CD8-positive, alpha-beta memory T cell (primary cell): ENCODE data around the gene PIK3R6. TPM values are rescaled to one million over a fixed set of nuclear protein-coding genes. Genes with fewer than 3 reads are reported as not detected.

Experiments used
- CTCF ChIA-PET: fragments of 350-600 bp; sonication (Branson Sonifier 250); formaldehyde crosslinking; loops from one replicate; lab custom pipeline; 2021; ENCODE audit warnings: antibody characterized with exemption; lab: Charles Lee
- POLR2A ChIA-PET: fragments of 350-600 bp; sonication (Branson Sonifier 250); formaldehyde crosslinking; loops from one replicate; lab custom pipeline; 2021; ENCODE audit warnings: antibody characterized with exemption; lab: Charles Lee
- DNase-seq, 5 donors: peaks; one replicate each; pipeline versions ENCODE4 v3.0.0 to v3.0.0-alpha.2; 2020 to 2022; ENCODE audit warnings: mixed read lengths in 1 of 5
- H3K27ac ChIP-seq: one replicate; pipeline ENCODE4 v1.7.0; 2013; ENCODE audit warnings: low read depth, mild to moderate bottlenecking, low read length, moderate library complexity
- H3K27me3 ChIP-seq: 2 replicates; pipeline ENCODE4 v1.7.0; 2013; ENCODE audit warnings: low read length, mild to moderate bottlenecking; ENCODE audit not compliant: insufficient read depth, poor library complexity, severe bottlenecking
- H3K36me3 ChIP-seq: 2 replicates; pipeline ENCODE4 v1.7.0; 2013; ENCODE audit warnings: mild to moderate bottlenecking, low read length, moderate library complexity; ENCODE audit not compliant: insufficient read depth
- H3K4me1 ChIP-seq: 2 replicates; pipeline ENCODE4 v1.7.0; 2013; ENCODE audit warnings: mild to moderate bottlenecking, low read length, moderate library complexity; ENCODE audit not compliant: insufficient read depth
- H3K4me3 ChIP-seq: 2 replicates; pipeline ENCODE4 v1.7.0; 2013; ENCODE audit warnings: mild to moderate bottlenecking, low read length
- H3K9me3 ChIP-seq: 2 replicates; pipeline ENCODE4 v1.7.0; 2013; ENCODE audit warnings: mild to moderate bottlenecking, low read length
- H3K27ac Mint-ChIP-seq, 8 donors: one replicate each; pipeline ENCODE4 v1.8.0; 2020 to 2021; ENCODE audit warnings: mixed read lengths in 8 of 8, mild to moderate bottlenecking in 6 of 8, inconsistent platforms in 3 of 8, moderate library complexity in 3 of 8
- H3K27me3 Mint-ChIP-seq, 2 donors: one replicate each; pipeline ENCODE4 v1.8.0; 2020 to 2021; ENCODE audit warnings: mixed read lengths in 2 of 2, mild to moderate bottlenecking in 1 of 2, moderate library complexity in 1 of 2
- H3K36me3 Mint-ChIP-seq, 3 donors: one replicate each; pipeline ENCODE4 v1.8.0; 2020 to 2021; ENCODE audit warnings: mixed read lengths in 3 of 3, inconsistent platforms in 1 of 3, mild to moderate bottlenecking in 1 of 3
- H3K4me1 Mint-ChIP-seq, 3 donors: one replicate each; pipeline ENCODE4 v1.8.0; 2020 to 2021; ENCODE audit warnings: mixed read lengths in 3 of 3, inconsistent platforms in 1 of 3, mild to moderate bottlenecking in 1 of 3
- H3K4me3 Mint-ChIP-seq, 7 donors: one replicate each; pipeline ENCODE4 v1.8.0; 2020 to 2021; ENCODE audit warnings: mixed read lengths in 7 of 7, mild to moderate bottlenecking in 6 of 7, moderate library complexity in 4 of 7, inconsistent platforms in 2 of 7
- H3K9me3 Mint-ChIP-seq, 5 donors: one replicate each; pipeline ENCODE4 v1.8.0; 2020 to 2022; ENCODE audit warnings: mixed read lengths in 5 of 5, mild to moderate bottlenecking in 3 of 5, moderate library complexity in 2 of 5, inconsistent platforms in 1 of 5
- polyA plus RNA-seq: library from polyadenylated mRNA; unstranded; fragments of 300-500 nt; fragmentation: Illumina TruSeq; gene quantifications from one replicate; pipeline ENCODE4 v1.2.3, GENCODE V29; 2021
- total RNA-seq, 2 experiments: library from RNA; stranded (reverse); gene quantifications; one replicate each; pipeline ENCODE4 v1.2.3, GENCODE V29; 2021

PIK3R6 gene
- total and polyA plus RNA-seq, 3 experiments from 2014 or later = 0.18 to 0.61 (median 0.35) TPM

GRCh38 chr17:8798176-8798845, 69.2 kb downstream of the PIK3R6 start:
- Mint-ChIP-seq H3K27ac (no peak overlapping the region), H3K4me1 (no peaks in the 10 kb centered on the region), H3K9me3 (peaks cover 0 to 2% (median 0%) of the 10 kb centered on the region in 5 donors), H3K27me3 (peaks cover 0 to 4% of the 10 kb centered on the region in 2 donors), H3K36me3 (peaks cover 0 to 4% (median 0%) of the 10 kb centered on the region in 3 donors), H3K4me3 (no peak overlapping the region)
- ChIA-PET CTCF (interaction anchor here (2.2 kb wide), 1 partner anchor 13 kb away, joined by 9 read pairs; no protein-coding TSS in a partner anchor), POLR2A (no interaction called here)
- H3K9me3 ChIP-seq = no peaks in the 10 kb centered on the region
- no peak overlapping the region for H3K4me3 ChIP-seq
- no peaks in the 10 kb centered on the region for H3K27me3 ChIP-seq
- no peak overlapping the region for H3K27ac ChIP-seq
- no peaks in the 10 kb centered on the region for H3K4me1 ChIP-seq
- DNase-seq = no peak
- H3K36me3 ChIP-seq = no peaks in the 10 kb centered on the region

- Mint-ChIP-seq H3K4me1 (no peaks in the 10 kb centered on the region), H3K27me3 (peaks cover 0 to 4% of the 10 kb centered on the region in 2 donors), H3K4me3 (no peak overlapping the region), H3K9me3 (peaks cover 0 to 2% (median 0%) of the 10 kb centered on the region in 5 donors), H3K27ac (no peak overlapping the region), H3K36me3 (peaks cover 0 to 4% (median 0%) of the 10 kb centered on the region in 3 donors)
- Histone ChIP-seq H3K4me3 (no peak overlapping the region), H3K36me3 (no peaks in the 10 kb centered on the region), H3K27me3 (no peaks in the 10 kb centered on the region), H3K4me1 (no peaks in the 10 kb centered on the region), H3K27ac (no peak overlapping the region), H3K9me3 (no peaks in the 10 kb centered on the region)
- POLR2A ChIA-PET = no interaction called here
- DNase-seq = no peak
- CTCF ChIA-PET = no interaction called here
Observed at GRCh38 chr17:8797621-8798175, 69.8 kb downstream of the PIK3R6 start.

- Histone ChIP-seq H3K36me3 (no peaks in the 10 kb centered on the region), H3K27ac (no peak overlapping the region), H3K27me3 (no peaks in the 10 kb centered on the region), H3K9me3 (no peaks in the 10 kb centered on the region), H3K4me1 (no peaks in the 10 kb centered on the region), H3K4me3 (no peak overlapping the region)
- Mint-ChIP-seq H3K27ac (no peak overlapping the region), H3K9me3 (peaks cover 2 to 9% (median 8%) of the 10 kb centered on the region in 5 donors), H3K4me3 (no peak overlapping the region), H3K27me3 (peaks cover 2 to 9% of the 10 kb centered on the region in 2 donors), H3K36me3 (peaks cover 0 to 6% (median 4%) of the 10 kb centered on the region in 3 donors), H3K4me1 (no peaks in the 10 kb centered on the region)
- CTCF ChIA-PET = interaction anchor here (2.8 kb wide), 1 partner anchor 9 kb away, joined by 15 read pairs; no protein-coding TSS in a partner anchor
- no peak for DNase-seq
- POLR2A ChIA-PET = no interaction called here
Observed at GRCh38 chr17:8794636-8795035, 72.8 kb downstream of the PIK3R6 start.

GRCh38 chr17:8793649-8794048, 73.8 kb downstream of the PIK3R6 start:
- peaks cover 2 to 9% of the 10 kb centered on the region in 2 donors for H3K27me3 Mint-ChIP-seq
- ChIA-PET CTCF (interaction anchor here (2.8 kb wide), 1 partner anchor 8 kb away, joined by 15 read pairs; no protein-coding TSS in a partner anchor), POLR2A (no interaction called here)
- Histone ChIP-seq H3K9me3 (no peaks in the 10 kb centered on the region), H3K4me1 (no peaks in the 10 kb centered on the region), H3K4me3 (no peak overlapping the region), H3K27ac (no peak overlapping the region), H3K36me3 (no peaks in the 10 kb centered on the region), H3K27me3 (no peaks in the 10 kb centered on the region)
- no peak overlapping the region for H3K4me3 Mint-ChIP-seq
- no peak overlapping the region for H3K27ac Mint-ChIP-seq
- H3K9me3 Mint-ChIP-seq = peaks cover 2 to 9% (median 8%) of the 10 kb centered on the region in 5 donors
- no peaks in the 10 kb centered on the region for H3K4me1 Mint-ChIP-seq
- peaks cover 0 to 6% (median 4%) of the 10 kb centered on the region in 3 donors for H3K36me3 Mint-ChIP-seq
- no peak for DNase-seq

GRCh38 chr17:8792646-8793045, 74.8 kb downstream of the PIK3R6 start:
- Mint-ChIP-seq H3K4me1 (no peaks in the 10 kb centered on the region), H3K9me3 (peaks cover 2 to 9% (median 8%) of the 10 kb centered on the region in 5 donors), H3K27me3 (peaks cover 2 to 9% of the 10 kb centered on the region in 2 donors), H3K4me3 (no peak overlapping the region), H3K27ac (no peak overlapping the region), H3K36me3 (peaks cover 0 to 6% (median 4%) of the 10 kb centered on the region in 3 donors)
- H3K4me3 ChIP-seq = no peak overlapping the region
- CTCF ChIA-PET = no interaction called here
- H3K27me3 ChIP-seq = no peaks in the 10 kb centered on the region
- no peak for DNase-seq
- no peaks in the 10 kb centered on the region for H3K4me1 ChIP-seq
- POLR2A ChIA-PET = no interaction called here
- H3K27ac ChIP-seq = no peak overlapping the region
- H3K9me3 ChIP-seq = no peaks in the 10 kb centered on the region
- H3K36me3 ChIP-seq = no peaks in the 10 kb centered on the region

- peaks cover 0 to 6% (median 4%) of the 10 kb centered on the region in 3 donors for H3K36me3 Mint-ChIP-seq
- no peaks in the 10 kb centered on the region for H3K4me1 Mint-ChIP-seq
- H3K4me3 Mint-ChIP-seq = no peak overlapping the region
- ChIA-PET POLR2A (no interaction called here), CTCF (no interaction called here)
- Histone ChIP-seq H3K27me3 (no peaks in the 10 kb centered on the region), H3K9me3 (no peaks in the 10 kb centered on the region), H3K4me1 (no peaks in the 10 kb centered on the region), H3K36me3 (no peaks in the 10 kb centered on the region), H3K4me3 (no peak overlapping the region), H3K27ac (no peak overlapping the region)
- peaks cover 2 to 9% of the 10 kb centered on the region in 2 donors for H3K27me3 Mint-ChIP-seq
- DNase-seq = no peak
- peaks cover 2 to 9% (median 8%) of the 10 kb centered on the region in 5 donors for H3K9me3 Mint-ChIP-seq
- no peak overlapping the region for H3K27ac Mint-ChIP-seq
Observed at GRCh38 chr17:8791910-8792270, 75.6 kb downstream of the PIK3R6 start.

GRCh38 chr17:8791248-8791909, 76.1 kb downstream of the PIK3R6 start:
- Mint-ChIP-seq H3K27ac (no peak overlapping the region), H3K36me3 (peaks cover 0 to 6% (median 4%) of the 10 kb centered on the region in 3 donors), H3K9me3 (peaks cover 2 to 9% (median 8%) of the 10 kb centered on the region in 5 donors), H3K27me3 (peaks cover 2 to 9% of the 10 kb centered on the region in 2 donors), H3K4me1 (no peaks in the 10 kb centered on the region), H3K4me3 (peak overlapping the region in 1 of 7 donors; percentile 13)
- DNase-seq = no peak
- ChIA-PET CTCF (no interaction called here), POLR2A (no interaction called here)
- H3K27ac ChIP-seq = no peak overlapping the region
- H3K9me3 ChIP-seq = no peaks in the 10 kb centered on the region
- H3K4me3 ChIP-seq = no peak overlapping the region
- H3K27me3 ChIP-seq = no peaks in the 10 kb centered on the region
- no peaks in the 10 kb centered on the region for H3K4me1 ChIP-seq
- no peaks in the 10 kb centered on the region for H3K36me3 ChIP-seq

GRCh38 chr17:8789743-8790142, 77.7 kb downstream of the PIK3R6 start:
- peaks cover 0 to 6% (median 4%) of the 10 kb centered on the region in 3 donors for H3K36me3 Mint-ChIP-seq
- H3K27ac Mint-ChIP-seq = no peak overlapping the region
- H3K4me1 Mint-ChIP-seq = peaks cover 0 to 2% (median 0%) of the 10 kb centered on the region in 3 donors
- ChIA-PET POLR2A (no interaction called here), CTCF (no interaction called here)
- H3K4me3 Mint-ChIP-seq = no peak overlapping the region
- peaks cover 2 to 5% of the 10 kb centered on the region in 2 donors for H3K27me3 Mint-ChIP-seq
- H3K27me3 ChIP-seq = no peaks in the 10 kb centered on the region
- DNase-seq = no peak
- H3K4me3 ChIP-seq = no peak overlapping the region
- H3K9me3 Mint-ChIP-seq = peaks cover 2 to 9% (median 8%) of the 10 kb centered on the region in 5 donors
- no peaks in the 10 kb centered on the region for H3K9me3 ChIP-seq
- no peak overlapping the region for H3K27ac ChIP-seq
- no peaks in the 10 kb centered on the region for H3K36me3 ChIP-seq
- no peaks in the 10 kb centered on the region for H3K4me1 ChIP-seq
